ENCODE measurements around the gene RPH3AL.
A peak's percentile ranks its signal among the peaks of the same experiment; 100 is the strongest.

Gene RPH3AL

DNA sequence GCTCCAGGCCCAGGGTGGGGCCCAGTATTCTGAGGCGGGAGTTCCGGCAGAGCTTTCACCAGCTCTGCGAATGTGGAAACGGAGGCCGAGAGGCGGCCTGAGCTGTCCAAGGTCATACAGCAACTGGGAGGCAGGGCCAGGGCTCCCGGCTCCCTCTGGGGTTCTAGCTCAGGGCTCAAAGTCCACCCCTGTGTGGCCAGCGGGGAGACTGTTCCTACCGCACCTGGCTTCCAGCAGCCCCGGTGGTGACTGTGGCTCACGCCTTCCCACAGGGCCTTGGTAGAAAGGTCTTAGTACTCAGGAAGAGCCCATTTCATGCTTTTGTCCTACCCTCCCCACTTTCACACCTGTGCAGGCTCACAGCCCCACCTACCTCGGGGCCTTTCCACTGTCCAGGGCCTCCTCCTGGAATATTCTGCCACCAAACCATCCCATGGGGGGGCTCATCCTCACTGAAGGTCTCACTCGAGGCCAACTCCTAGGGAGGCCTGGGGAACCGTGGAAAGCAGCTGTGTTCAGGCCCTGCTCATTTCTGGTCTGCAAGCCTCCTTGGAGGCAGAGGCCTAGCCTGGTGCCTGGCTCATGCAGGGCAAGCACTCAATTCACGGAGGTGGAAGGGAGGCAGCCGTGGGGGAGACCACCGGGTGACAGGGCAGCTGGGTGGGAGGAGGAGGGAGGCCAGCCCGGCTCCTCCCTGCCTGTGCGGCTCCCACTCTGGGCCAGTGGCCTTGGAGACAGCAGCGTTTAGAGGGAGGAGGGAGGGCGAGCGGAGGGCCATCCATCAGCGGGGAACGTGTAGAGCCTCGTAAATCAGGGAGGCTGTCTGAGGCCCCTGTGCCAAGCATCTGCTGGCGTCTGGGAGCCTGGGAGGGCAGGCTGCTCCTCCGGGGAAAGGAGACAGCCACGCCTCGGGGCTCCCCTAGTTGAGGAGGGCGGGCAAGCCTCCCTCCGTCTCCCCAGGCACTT is 158.5 kb downstream of the RPH3AL start:
- peak; percentile 62 for DNase-seq

DNA sequence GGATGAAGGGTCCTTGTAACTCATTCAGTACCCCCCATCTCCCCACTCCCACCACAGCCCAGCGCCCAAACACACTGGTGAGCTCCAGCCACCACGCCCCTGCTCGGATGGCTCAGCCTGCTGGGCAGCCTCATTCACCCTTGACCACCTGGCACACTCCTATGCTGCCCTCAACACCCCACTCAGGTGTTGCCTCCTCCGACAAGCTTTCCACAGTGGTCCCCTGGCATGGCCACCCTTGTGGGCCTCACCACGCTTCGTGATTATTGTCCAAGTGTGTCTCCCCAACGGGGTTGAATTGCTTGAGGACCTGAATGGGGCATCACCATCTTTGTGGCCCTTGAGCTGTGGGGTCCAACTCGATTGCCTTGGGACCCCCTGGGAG is 159.2 kb downstream of the RPH3AL start:
- no peak for DNase-seq

DNA sequence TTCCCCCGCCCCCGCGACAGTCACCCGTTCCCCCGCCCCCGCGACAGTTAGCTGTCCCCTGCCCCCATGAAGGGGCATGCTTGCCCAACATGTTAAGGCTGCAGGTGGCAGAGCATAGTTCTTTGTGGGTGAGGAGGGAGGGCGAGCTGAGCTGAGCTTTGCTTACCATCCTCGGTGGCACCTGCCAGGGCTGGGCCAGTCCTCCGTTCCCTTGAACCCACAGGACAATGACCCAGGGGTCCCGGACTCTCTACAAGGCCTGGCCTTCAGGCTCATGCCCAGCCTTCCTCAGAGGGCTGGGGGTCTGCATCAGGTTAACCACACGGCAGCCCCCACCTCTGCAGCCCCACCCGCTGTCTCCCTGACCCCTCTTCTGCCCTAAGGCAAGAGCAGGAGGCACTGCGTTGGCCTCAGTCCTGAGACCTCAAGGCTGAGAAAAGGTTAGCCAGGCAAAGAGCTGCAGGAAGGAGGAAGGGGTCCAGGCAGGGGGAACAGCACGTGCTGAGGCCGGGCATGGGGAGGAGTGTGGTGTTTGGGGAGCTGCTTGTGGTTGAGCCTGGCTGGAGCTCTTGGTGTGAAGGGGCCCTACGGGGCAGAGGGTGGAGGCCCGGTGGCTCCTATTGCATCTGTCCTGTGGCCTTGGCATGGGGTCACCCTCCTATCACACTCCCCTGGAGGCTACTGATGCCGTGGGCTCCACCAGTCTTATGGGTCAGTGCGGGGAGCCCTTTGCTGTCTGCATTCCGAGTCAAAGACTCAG is 159.8 kb downstream of the RPH3AL start:
- DNase-seq: no peak

DNA sequence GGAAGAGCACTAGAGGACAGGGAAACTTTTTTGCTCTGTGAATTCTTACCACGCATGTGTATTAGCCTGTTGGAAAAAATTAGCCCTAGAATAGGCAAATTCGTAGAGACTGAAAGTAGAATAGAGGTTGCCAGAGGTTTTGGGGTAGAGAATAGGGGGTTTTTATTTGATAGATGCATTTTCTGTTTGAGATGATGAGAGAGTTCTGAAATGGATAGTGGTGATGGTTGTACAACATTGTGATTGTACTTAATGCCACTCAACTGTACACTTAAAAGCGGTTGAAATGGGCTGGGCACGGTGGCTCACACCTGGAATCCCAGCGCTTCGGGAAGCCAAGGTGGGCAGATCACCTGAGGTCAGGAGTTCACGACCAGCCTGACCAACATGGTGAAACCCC is 163.2 kb downstream of the RPH3AL start:
- no peak for DNase-seq

DNA sequence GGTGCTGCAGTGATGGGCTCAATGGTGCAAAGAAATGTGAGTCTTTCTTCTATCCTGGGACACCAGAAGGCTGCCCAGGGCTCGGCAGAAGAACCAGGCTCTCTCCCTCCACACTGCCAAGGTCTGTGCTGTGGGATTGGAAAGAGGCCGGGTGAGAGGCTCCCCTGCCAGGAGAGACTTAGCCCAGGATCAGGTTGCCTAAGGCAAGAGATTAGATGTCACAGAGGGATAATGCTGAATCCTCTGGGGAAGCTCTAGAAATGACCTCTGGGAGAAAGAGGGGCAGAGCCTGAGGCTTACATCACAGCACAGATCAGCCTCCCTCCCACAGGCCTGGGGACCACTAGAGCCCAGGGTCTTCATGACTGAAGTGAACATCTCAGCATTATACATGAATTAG is 165.5 kb downstream of the RPH3AL start:
- DNase-seq: no peak

DNA sequence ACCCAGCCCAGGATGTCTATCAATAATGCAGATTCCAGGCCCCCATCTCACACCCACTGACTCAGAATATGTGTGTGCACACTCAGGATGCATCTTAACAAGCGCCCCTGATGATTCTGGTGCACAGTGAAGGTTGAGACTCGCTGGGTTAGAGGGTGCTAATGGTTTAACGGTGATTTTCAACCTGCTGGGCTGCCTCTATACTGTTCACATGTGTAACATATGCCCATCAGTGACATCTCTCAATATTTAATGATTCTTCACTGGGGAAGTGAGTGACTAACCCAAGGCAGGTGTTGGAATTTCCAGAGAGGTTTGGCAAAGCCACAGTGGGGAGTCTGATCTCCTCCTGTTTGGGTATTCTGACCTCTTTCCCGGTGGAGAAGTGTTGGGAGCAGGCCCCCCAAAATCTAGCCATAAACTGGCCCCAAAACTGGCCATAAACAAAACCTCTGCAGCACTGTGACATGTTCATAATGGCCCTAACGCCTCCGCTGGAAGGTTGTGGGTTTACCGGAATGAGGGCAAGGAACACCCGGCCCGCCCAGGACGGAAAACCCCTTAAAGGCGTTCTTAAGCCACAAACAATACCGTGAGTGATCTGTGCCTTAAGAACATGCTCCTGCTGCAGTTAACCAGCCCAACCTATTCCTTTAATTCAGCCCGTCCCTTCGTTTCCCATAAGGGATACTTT is 167.0 kb downstream of the RPH3AL start:
- DNase-seq: no peak

DNA sequence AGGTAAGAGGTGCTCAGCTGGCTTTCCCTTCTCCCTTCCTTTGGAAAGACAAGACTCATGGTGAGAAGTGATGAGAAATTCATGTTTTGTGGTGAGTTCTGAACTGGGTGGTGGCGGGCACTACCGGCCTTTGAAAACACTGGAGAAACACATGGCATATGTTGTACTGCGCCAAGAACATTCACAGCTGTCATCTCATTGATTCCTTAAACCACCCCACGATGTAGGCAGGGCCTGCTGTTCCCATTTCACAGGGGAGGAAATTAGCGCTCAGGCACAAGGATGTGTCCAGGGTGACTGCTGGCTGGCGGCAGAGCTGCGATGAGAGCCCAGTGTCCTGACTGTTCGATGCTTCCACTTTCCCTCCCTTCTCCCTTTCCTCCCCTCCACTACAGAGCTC is 169.6 kb downstream of the RPH3AL start:
- DNase-seq: peak; percentile 18

DNA sequence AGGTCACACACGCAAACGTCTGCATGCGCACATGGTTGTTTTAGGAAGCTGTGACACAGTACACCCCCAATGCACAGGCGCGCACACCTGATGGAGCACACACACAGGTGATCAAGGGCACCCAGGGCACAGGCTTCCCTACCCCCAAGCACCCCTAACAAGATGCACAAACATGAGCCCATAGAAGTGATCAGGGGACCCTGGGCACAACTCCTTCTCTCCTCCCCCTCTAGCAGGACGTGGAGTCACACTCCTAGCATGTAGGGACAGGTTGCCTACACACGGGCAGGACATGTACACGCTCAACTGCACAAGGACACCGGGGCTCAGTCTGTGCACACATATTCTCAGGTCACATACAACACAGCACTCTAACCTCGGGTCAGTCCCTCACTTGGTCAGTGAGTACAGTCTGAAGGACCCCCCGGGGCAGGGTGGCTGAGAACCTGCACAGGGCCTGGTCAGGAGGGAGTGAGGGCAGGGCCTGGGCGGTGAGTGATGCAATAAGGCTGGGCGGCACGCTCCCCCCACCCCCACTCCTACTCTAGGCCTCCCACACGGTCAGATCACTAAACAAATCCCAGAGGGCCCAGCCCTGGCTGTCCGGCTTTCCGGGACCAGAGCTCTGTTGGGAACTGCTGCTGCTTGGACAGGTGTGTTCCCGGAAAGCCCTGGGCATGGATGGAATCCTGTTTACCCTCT is 170.4 kb downstream of the RPH3AL start:
- no peak for DNase-seq

DNA sequence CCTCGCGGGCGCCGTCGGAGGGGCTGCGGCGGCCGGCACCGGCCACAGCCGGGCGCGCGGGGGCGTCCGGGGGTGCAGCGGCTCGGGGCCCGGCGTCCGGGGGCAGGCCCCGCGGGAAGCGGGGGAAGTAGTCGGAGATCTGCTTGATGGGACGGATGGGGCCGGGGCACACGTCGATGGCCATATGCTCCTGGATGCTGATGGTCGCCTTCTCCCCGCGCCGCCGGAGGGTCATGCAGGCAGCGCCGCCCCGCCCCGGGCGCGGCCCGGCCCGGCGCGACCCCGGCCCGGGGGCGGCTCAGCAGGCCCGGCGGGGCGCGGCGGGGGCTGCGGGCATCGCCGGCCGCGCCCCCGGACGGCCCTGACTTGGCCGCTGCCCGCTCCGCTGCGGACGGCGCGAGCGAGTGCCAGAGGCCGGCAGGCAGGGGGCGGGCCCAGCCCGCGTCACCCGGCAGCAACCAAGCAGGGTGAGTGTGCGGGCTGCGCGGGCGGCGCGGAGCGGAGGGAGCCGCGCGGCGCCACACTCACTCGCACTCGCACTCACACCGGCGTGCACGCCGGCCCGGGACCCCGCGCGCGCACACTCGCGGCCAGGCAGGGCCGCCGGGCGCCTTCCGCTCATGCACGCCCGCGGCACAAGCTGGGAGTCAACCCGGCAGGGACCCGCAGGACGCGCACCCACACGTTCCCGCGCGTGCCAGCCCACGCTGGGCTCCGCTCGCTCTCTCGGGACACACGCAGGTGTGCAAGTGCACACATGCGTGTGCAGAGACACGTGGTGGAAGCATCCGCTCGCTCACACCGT is 171.2 kb downstream of the RPH3AL start, which contains the start of gene DOC2B:
TSS of gene DOC2B (minus strand) at position 406 of the 805 bp plus-strand sequence. CDS start at position 235, 171 bp downstream.
- DNase-seq: no peak

DNA sequence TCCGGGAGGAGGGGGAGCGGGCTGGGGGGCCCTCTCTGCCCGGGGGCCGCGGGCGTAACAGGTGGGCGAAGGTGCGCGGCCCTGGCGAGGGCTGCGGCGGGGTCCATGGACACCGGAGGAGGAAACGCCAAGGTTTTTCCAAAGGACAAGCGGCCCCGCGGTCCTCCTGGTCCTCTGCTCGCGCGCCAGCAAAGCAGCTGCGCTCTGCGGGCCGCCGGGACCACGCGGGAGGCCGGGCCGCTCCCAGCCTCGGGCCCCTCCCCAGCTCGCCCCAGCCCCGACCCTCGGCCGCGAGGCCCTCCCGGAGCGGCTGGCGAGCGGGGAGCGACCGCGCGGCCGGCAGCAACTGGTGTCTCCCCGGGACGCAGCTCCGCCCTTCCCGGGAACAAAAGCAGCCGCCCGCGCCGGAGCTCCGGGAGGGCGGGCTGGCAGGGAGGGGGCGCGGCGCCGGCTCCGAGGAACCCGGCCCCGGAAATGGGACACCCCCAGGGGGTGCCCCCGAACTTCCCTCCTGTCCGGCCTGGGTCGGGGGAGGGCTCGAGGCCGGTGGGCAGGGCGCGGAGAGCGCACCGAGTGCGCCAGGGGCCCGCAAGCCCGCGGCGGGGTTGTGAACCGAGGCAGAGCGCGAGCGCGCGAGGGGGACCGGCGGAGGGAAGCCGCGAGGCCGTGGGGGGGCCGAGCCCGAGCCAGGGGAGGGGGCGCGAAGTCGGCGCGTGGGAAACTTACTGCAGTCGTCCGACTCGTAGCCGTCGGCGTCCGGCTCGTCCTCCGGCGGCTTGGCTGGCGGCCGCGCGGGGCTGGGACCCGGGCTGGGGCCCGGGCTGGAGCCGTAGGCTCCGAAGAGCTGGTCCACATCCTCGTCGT is 172.0 kb downstream of the RPH3AL start:
- no peak for DNase-seq

DNA sequence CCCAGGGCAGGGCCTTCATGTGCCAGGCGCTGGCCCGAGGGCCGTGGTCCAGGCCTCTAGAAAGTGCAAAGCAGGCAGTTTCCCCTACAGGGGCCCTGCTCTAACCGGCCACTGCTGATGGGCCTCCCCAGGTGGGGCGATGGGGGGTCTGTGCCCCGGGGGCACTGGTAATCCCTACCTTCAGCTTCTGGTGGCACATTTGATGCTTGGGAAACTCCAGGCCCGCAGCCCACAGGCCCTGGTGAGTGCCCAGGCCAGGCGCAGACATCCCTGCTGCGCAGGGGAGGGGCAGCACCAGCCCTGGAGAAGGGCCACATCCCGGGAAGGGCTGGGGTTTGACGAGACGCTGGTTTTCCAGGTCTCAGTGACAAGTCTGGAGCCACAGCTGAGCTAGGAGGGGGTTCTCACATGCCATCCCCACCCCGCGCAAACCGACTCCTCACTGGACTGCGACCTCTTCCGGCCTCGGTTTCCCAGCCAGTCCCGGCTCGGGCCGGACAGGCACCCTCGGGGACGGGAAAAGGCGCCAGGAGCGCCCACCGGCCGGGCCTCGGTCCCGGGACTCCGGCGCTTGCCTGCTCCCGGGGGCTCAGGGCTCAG is 172.7 kb downstream of the RPH3AL start:
- DNase-seq: no peak

DNA sequence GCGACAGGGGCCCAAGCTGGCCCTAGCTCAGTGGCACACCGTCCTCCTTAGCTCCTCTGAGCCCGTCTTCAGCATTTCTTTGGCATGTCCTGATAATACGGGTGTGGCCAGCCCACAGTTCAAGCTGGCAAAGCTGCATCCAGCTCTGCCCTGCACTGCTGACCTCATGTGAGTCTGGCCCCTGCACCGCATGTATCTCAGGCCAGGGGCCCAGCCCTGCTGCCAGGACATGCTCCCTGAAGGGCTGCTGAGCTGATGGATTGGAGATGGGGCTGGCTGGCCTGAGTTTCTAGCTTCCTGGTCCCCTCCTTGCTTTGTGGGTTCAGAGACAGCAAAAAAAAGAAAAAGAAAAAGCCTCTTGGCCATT is 173.6 kb downstream of the RPH3AL start:
- no peak for DNase-seq

DNA sequence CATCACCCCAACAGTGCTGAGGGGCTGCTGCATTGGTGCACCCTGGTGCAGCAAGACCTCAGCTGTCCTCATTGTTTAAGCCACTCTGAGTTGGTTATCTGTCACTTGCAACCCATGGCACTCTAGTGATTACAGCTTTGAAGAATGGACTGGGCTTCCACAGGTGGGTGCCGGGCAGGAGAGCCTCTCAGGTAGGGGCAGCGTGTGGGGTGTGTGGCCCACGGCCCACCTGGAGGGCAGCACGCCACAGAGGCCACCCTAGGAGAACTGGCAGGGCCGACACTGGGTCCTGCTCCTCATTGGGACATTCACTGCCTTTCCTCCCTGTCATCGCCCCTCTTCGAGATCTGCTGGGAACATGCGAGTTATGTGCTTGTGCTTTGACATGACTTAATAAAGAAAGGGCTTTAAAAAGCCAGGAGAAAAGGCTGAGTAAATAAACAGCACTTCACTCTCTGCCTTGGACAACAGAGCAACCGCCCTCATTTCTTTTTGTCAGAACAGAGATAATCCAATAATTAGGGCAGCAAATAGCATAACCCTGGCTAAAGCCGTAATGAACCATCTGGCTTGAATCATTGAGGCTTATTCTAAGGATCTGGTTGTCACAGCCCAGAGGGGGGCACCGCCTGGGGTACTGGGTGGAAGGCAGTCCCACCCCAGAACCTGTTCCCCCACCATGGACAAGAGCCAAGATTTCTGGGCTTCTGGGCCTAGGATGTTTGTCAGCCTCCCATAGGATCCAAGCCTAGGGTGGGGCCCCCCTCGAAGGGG is 174.1 kb downstream of the RPH3AL start:
- DNase-seq: no peak

DNA sequence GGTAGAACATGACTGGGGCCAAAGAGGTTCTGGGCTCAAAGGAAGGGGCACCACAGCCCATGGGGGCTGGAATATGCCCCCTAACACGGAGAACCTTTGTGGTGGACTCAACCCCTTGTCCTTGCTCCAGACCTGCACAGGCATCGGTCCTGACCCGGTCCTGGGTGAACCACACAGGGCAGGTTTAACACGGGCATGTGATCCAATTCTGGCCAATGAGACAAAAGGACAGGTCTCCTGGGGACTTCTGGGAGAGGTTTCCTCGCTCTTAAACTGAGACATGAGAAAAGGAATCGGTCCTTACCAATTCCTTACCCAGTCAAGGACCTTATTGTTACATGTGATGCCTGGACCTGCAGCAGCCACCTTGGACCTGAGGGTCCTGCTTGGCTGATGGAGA is 174.8 kb downstream of the RPH3AL start:
- DNase-seq: no peak

DNA sequence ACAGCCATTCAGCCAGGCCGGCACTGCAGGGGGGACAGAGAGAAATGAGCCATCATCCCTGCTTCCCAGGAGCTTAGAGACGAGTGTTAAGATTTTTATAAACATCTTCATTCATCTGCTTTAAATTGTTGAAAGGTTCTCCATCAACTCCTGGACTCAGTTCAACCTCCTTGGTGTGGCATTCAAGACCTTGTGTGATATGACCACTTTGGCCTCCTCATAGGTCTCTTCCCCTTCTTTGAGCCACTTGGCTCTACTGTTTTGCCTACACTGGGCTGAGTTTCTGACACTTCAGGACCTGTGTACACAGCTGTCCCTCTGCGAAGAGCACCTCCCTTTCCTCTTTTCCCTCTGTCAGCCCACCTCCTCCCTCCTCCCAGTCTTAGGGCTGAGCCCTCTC is 175.5 kb downstream of the RPH3AL start:
- DNase-seq: no peak

DNA sequence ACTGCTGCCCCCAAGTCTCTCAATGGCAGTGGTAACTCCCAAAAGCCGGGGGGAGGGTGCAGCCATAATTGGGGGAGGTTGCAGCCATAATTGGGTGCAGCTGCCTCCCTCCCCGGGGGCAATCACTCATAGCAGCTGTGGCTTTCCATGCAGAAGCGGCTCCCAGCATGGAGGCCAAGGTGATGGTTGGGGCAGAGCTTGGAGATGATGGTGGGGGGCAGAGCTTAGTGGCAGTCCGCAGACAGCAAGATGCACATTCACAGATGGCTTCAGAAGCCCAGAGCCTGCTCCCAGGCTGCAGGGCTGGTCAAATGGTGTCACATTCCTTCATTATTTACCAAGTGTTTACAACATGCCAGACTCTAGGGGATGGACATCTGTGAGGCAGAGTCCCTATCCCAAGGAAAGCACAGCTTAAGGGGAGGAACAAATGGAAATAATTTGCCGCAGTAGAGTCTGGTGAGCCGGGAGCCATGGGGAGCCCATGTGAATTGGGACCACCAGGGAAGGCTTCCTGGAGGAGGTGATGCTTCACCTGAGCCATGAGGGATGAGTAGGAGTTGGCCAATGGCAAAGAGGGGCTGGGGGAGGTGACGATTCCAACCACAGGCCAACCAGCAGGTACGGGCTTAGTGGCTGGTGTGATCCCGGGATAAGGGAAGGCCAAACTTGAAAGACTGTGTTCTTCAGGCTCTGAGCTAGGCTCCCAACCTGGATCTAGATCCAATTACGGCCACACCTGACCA is 179.3 kb downstream of the RPH3AL start:
- DNase-seq: peak; percentile 55

DNA sequence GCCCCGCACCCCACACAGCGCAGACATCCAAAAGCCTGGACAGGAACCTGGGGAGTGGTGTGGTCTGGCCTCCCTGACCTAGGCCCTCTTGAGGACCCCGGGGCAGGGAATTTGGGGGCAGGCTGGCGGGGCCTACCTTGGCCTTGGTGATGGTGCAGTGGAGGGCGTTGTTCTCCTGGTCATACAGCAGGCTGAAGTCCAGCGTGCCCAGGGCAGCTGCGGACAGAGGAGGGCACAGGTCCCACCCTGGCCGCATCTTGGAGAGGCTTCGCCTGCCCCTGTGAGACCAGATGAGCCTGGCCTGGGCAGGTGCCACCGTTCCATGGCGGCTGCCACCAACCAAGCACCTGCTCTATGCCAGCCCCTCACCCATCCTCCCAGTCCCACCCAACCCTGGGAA is 180.2 kb downstream of the RPH3AL start:
- no peak for DNase-seq

DNA sequence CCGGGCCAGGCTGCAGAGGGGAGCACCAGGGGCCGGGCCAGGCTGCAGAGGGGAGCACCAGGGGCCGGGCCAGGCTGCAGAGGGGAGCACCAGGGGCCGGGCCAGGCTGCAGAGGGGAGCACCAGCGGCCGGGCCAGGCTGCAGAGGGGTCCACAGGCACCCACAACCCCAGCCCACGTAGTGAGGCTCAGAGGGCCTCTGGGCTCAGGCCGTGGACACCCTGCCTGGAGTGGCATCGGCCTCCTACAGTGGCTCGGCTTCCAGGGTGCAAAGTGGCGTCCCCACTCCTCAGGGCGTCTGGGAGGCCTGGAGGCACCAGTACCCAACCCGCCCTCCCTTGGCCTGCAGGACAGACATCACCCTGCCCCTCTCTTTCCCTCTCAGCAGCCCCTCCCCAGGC is 180.7 kb downstream of the RPH3AL start:
- no peak for DNase-seq

DNA sequence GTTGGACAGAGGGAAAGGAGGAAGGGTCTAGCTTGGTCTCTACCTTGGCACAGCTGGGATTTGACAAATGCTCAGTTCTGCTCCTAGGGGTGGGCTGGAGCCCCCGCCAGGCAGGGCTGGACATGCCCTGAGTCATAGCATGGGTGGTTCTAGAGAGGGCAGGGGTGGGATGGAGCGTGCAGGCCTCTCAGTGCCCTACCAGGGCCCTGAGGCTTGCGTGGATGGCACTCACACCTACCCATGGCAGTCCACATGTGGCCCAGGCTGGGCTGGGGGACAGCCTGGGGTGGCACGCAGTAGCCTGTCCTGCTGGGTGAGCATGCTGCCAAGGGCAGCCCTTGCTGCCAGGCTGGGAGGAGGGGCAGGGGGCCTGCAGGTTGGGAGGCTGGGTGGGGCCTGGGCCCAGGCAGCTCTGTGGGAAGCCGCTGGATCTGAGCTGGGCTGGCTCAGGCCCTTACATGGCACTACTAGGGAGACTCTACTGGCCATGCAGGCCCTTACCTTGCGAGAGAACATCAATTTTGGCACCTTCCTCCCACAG is 182.4 kb downstream of the RPH3AL start:
- DNase-seq: no peak

Measured in NCI-H2171 treated with DMSO at 0.1 percent for 48 hours (cell line).